ENCODE data around the gene TMEM184B.
"Not testable (repeated sequence)": the region's sequence is repeated elsewhere in the genome, so short reads cannot be mapped to it uniquely, and the experiment has no call there.

The TMEM184B gene

GRCh38 chr22:38249301-38249700 lies 23.5 kb downstream of the TMEM184B start:
- DNase-seq (ENCODE audit: low spot score): no peak

- no peak for DNase-seq (ENCODE audit: low spot score)
Observed at GRCh38 chr22:38248280-38248679, 24.5 kb downstream of the TMEM184B start.

GRCh38 chr22:38247713-38248112 lies 25.1 kb downstream of the TMEM184B start:
- no peak for DNase-seq (ENCODE audit: low spot score)

GRCh38 chr22:38246692-38247091 lies 26.1 kb downstream of the TMEM184B start:
- no peak for DNase-seq (ENCODE audit: low spot score)

GRCh38 chr22:38246046-38246658 lies 26.7 kb downstream of the TMEM184B start:
- no peak for DNase-seq (ENCODE audit: low spot score)

- no peak for DNase-seq (ENCODE audit: low spot score)
Observed at GRCh38 chr22:38244106-38244505, 28.7 kb downstream of the TMEM184B start.

GRCh38 chr22:38243007-38243765 lies 29.6 kb downstream of the TMEM184B start:
- DNase-seq (ENCODE audit: low spot score): no peak

GRCh38 chr22:38240734-38241252 lies 32.0 kb downstream of the TMEM184B start:
- peak; percentile 68 for DNase-seq (ENCODE audit: low spot score)

- peak; percentile 93 for DNase-seq (ENCODE audit: low spot score)
Observed at GRCh38 chr22:38239101-38239761, 33.6 kb downstream of the TMEM184B start.

- DNase-seq (ENCODE audit: low spot score): peak; percentile 70
Observed at GRCh38 chr22:38238519-38239071, 34.2 kb downstream of the TMEM184B start.

- no peak for DNase-seq (ENCODE audit: low spot score)
Observed at GRCh38 chr22:38236786-38237185, 36.0 kb downstream of the TMEM184B start.

- DNase-seq (ENCODE audit: low spot score): no peak
Observed at GRCh38 chr22:38235240-38235850, 37.5 kb downstream of the TMEM184B start.

GRCh38 chr22:38233856-38234255 lies 39.0 kb downstream of the TMEM184B start:
- DNase-seq (ENCODE audit: low spot score): not testable (repeated sequence)

GRCh38 chr22:38233427-38233826 lies 39.4 kb downstream of the TMEM184B start:
- no peak for DNase-seq (ENCODE audit: low spot score)

GRCh38 chr22:38232196-38232595 lies 40.6 kb downstream of the TMEM184B start:
- no peak for DNase-seq (ENCODE audit: low spot score)

- no peak for DNase-seq (ENCODE audit: low spot score)
Observed at GRCh38 chr22:38230916-38231315, 41.9 kb downstream of the TMEM184B start.

- peak; percentile 74 for DNase-seq (ENCODE audit: low spot score)
Observed at GRCh38 chr22:38230108-38230825, 42.5 kb downstream of the TMEM184B start.

GRCh38 chr22:38228873-38229740 lies 43.7 kb downstream of the TMEM184B start:
- peak; percentile 78 for DNase-seq (ENCODE audit: low spot score)

- no peak for DNase-seq (ENCODE audit: low spot score)
Observed at GRCh38 chr22:38228326-38228872, 44.4 kb downstream of the TMEM184B start.

All from AG20443 (cell line).